HG03159 (cell line): ENCODE measurements around the gene NRG3.

ENCODE experiments used
- ATAC-seq: cut with Tn5 transposase; IDR thresholded peaks from one replicate; pipeline ENCODE4 v1.9.1; 2021; ENCODE audit warnings: mild to moderate bottlenecking, moderate library complexity; ENCODE audit not compliant: unreplicated experiment

NRG3 gene

GRCh38 chr10:82551506-82551905 lies 676.5 kb downstream of the NRG3 start:
- ATAC-seq, result no peak

- no peak for ATAC-seq
These were observed 677.3 kb downstream of the NRG3 start for GRCh38 chr10:82552267-82552666.

GRCh38 chr10:82554381-82554780 lies 679.4 kb downstream of the NRG3 start:
- ATAC-seq, result no peak

- no peak for ATAC-seq
These were observed 683.1 kb downstream of the NRG3 start for GRCh38 chr10:82558014-82558607.

- ATAC-seq, result no peak
These were observed 689.6 kb downstream of the NRG3 start for GRCh38 chr10:82564353-82565196.

GRCh38 chr10:82565197-82565575 lies 690.2 kb downstream of the NRG3 start:
- ATAC-seq, result no peak

GRCh38 chr10:82572744-82573143 lies 697.8 kb downstream of the NRG3 start:
- ATAC-seq, result no peak

GRCh38 chr10:82574081-82574480 lies 699.1 kb downstream of the NRG3 start:
- ATAC-seq, result no peak

- no peak for ATAC-seq
These were observed 700.3 kb downstream of the NRG3 start for GRCh38 chr10:82575318-82575717.

- no peak for ATAC-seq
These were observed 701.1 kb downstream of the NRG3 start for GRCh38 chr10:82576093-82576492.

GRCh38 chr10:82581940-82582339 lies 706.9 kb downstream of the NRG3 start:
- no peak for ATAC-seq

- ATAC-seq, result no peak
These were observed 716.4 kb downstream of the NRG3 start for GRCh38 chr10:82591421-82591820.

GRCh38 chr10:82597840-82598239 lies 722.8 kb downstream of the NRG3 start:
- no peak for ATAC-seq

- ATAC-seq, result no peak
These were observed 734.9 kb downstream of the NRG3 start for GRCh38 chr10:82609845-82610244.

GRCh38 chr10:82618007-82618406 lies 743.0 kb downstream of the NRG3 start:
- ATAC-seq, result no peak

- no peak for ATAC-seq
These were observed 746.7 kb downstream of the NRG3 start for GRCh38 chr10:82621680-82622079.

- ATAC-seq, result no peak
These were observed 747.5 kb downstream of the NRG3 start for GRCh38 chr10:82622479-82622878.

GRCh38 chr10:82625512-82626189 lies 750.7 kb downstream of the NRG3 start:
- ATAC-seq, result no peak

GRCh38 chr10:82628373-82628772 lies 753.4 kb downstream of the NRG3 start:
- ATAC-seq, result no peak

- ATAC-seq, result no peak
These were observed 768.1 kb downstream of the NRG3 start for GRCh38 chr10:82643076-82643475.

- no peak for ATAC-seq
These were observed 768.6 kb downstream of the NRG3 start for GRCh38 chr10:82643601-82644000.

GRCh38 chr10:82645221-82645620 lies 770.2 kb downstream of the NRG3 start:
- ATAC-seq, result no peak
